SK-N-SH treated with all-trans-retinoic acid at 6 μM for 48 hours (cell line): Measurements from ENCODE around the gene FCER2.

ENCODE experiments used
- ARNTL ChIP-seq: fragments of 450-650 bp; formaldehyde crosslinking; IDR thresholded peaks from 2 replicates; pipeline ENCODE4 v1.5.0; 2020; ENCODE audit warnings: low read depth, mild to moderate bottlenecking, moderate library complexity, borderline replicate concordance
- GLIS3 ChIP-seq: fragments of 250-450 bp; sonication (Bioruptor Pico); IDR thresholded peaks from 2 replicates; pipeline ENCODE4 v1.5.0; 2020; ENCODE audit warnings: mild to moderate bottlenecking, moderate library complexity
- OSR1 ChIP-seq: fragments of 250-450 bp; sonication (Bioruptor Pico); IDR thresholded peaks from 2 replicates; pipeline ENCODE4 v1.8.0; 2022; ENCODE audit warnings: moderate library complexity, mild to moderate bottlenecking, inconsistent platforms
- ZC3H10 ChIP-seq: fragments of 250-450 bp; sonication (Bioruptor Pico); IDR thresholded peaks from 2 replicates; pipeline ENCODE4 v1.5.1; 2021; ENCODE audit warnings: mild to moderate bottlenecking, moderate library complexity
- ZFP3 ChIP-seq: fragments of 250-450 bp; sonication (Bioruptor Pico); IDR thresholded peaks from 2 replicates; pipeline ENCODE4 v1.5.0; 2020; ENCODE audit warnings: mild to moderate bottlenecking, moderate library complexity
- TF ChIP-seq, protein P1 (sequence below): fragments of 250-450 bp; sonication (Bioruptor Pico); IDR thresholded peaks from 2 replicates; pipeline ENCODE4 v1.8.0; 2020; ENCODE audit warnings: mild to moderate bottlenecking, moderate library complexity, borderline replicate concordance

DNA sequence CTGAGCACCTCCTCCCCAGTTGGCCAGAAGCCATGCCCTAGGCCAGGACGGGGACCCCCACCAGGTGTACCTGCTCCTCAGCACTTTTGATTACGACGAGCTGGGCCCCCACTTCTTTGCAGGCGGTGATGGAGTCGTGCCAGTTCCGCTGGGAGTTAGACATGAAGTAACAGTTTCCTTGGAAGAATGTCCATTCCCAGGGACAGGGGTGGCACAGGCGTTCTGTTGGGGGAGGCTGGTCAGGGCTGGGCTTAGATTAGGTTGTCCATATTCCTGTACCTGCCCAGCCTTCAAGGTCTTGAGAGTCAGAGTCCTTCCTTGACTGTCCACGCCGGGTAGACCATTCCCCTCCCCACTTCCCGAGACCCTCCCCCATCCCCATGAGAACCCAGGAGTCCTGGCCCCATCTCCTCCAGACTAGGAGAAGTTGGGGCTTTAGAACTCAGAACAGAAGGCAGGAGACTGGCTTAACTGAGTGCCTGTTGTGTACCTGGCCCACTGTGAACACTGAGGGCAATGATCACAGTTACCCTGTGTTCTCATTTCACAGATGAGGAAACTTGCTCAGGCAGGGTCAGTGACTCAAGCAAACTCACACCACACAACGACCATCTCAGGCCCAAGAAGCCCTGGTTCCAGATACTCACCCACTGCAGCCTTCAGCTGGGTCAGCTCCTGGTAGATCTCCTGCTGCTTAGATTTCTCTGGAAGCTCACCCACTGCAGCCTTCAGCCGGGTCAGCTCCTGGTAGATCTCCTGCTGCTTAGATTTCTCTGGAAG is 43.1 kb upstream of the FCER2 start:
- TF ChIP-seq GLIS3 (no peak), ARNTL (CRISPR knock-in tag) (no peak), ZFP3 (CRISPR knock-in tag) (no peak), ZC3H10 (CRISPR knock-in tag) (no peak), OSR1 (no peak)
- TF ChIP-seq, protein P1, sequence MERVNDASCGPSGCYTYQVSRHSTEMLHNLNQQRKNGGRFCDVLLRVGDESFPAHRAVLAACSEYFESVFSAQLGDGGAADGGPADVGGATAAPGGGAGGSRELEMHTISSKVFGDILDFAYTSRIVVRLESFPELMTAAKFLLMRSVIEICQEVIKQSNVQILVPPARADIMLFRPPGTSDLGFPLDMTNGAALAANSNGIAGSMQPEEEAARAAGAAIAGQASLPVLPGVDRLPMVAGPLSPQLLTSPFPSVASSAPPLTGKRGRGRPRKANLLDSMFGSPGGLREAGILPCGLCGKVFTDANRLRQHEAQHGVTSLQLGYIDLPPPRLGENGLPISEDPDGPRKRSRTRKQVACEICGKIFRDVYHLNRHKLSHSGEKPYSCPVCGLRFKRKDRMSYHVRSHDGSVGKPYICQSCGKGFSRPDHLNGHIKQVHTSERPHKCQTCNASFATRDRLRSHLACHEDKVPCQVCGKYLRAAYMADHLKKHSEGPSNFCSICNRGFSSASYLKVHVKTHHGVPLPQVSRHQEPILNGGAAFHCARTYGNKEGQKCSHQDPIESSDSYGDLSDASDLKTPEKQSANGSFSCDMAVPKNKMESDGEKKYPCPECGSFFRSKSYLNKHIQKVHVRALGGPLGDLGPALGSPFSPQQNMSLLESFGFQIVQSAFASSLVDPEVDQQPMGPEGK (CRISPR knock-in tag), result no peak
